ENCODE data around the gene TRIM7. TPM values are rescaled to one million over a fixed set of nuclear protein-coding genes. Genes with fewer than 3 reads are reported as not detected.
A peak's percentile ranks its signal among the peaks of the same experiment; 100 is the strongest.

Gene TRIM7
- total and polyA plus RNA-seq, 2 of the 4 experiments (the other 2 are of a cell fraction) = 0.54 to 1.0 TPM

- Histone ChIP-seq H3K36me3 (ENCODE audit: control insufficient read depth, insufficient read depth, low read length) (peaks cover 44% of the 10 kb centered on the region), H2AK9ac (replicated peaks; ENCODE audit: low read depth, low read length, poor library complexity) (peak overlapping the region; percentile 99), H4K20me1 (ENCODE audit: insufficient read depth, low read length) (peaks cover 61% of the 10 kb centered on the region), H3K9ac (ENCODE audit: low read depth, low read length) (peak overlapping the region; percentile 91), H2BK120ac (ENCODE audit: low read depth, low read length) (0 out of 2 replicates have a peak overlapping the region, but pooled peaks have one; percentile 24), H3K23ac (ENCODE audit: low read depth, low read length) (peak overlapping the region; percentile 49), H2AFZ (replicated peaks; ENCODE audit: low read length, poor library complexity) (peak overlapping the region; percentile 90), H3K27me3 (ENCODE audit: control insufficient read depth, insufficient read depth, low read length) (no peaks in the 10 kb centered on the region), H3K4me3 (ENCODE audit: insufficient read depth, low read depth, low read length) (peak overlapping the region; percentile 85), H2BK15ac (ENCODE audit: low read depth, low read length) (no peak overlapping the region), H4K5ac (ENCODE audit: low read depth, low read length) (peak overlapping the region; percentile 58), H3K4me1 (ENCODE audit: control insufficient read depth, insufficient read depth, low read length) (peaks cover 15% of the 10 kb centered on the region), H3K79me1 (ENCODE audit: low read depth in 1 of 2, low read length in 2 of 2) (peaks cover 19 to 55% of the 10 kb centered on the region in 2 experiments), H3K14ac (replicated peaks; ENCODE audit: low read depth, low read length) (peak overlapping the region; percentile 80), H2BK5ac (ENCODE audit: low read depth, low read length, poor library complexity, severe bottlenecking) (peak overlapping the region; percentile 89), H4K91ac (ENCODE audit: insufficient read depth, low read depth, low read length) (peak overlapping the region; percentile 80), H3K4me2 (ENCODE audit: low read depth, low read length) (peak overlapping the region; percentile 99), H3K9me3 (ENCODE audit: control insufficient read depth, insufficient read depth, low read length) (no peaks in the 10 kb centered on the region), H3K4ac (ENCODE audit: low read depth, low read length) (peak overlapping the region; percentile 92), H3K56ac (ENCODE audit: extremely low read depth, insufficient read depth, low read length) (peak overlapping the region; percentile 80), H3K18ac (ENCODE audit: low read depth, low read length) (peak overlapping the region; percentile 30; the same call in 1 of the 2 replicates), H2BK20ac (ENCODE audit: low read depth, low read length) (no peak overlapping the region), H3K9me1 (ENCODE audit: insufficient read depth, low read length) (peaks cover 26% of the 10 kb centered on the region), H4K8ac (ENCODE audit: low read depth in 2 of 2, low read length in 2 of 2) (peak overlapping the region; percentile 80 to 89), H2AK5ac (ENCODE audit: low read depth, low read length) (peak overlapping the region; percentile 93), H3K27ac (ENCODE audit: insufficient read depth, low read length) (peak overlapping the region; percentile 88)
- BruUV-seq (replicated peaks) = no TSS peak
- dilution Hi-C loops (cut with HindIII; ENCODE audit: low sequenced_read_pairs, unreplicated experiment) = no loop called here
- ATAC-seq (ENCODE audit: low read depth) (no peak), DNase-seq (no peak)
- no peak for TF ChIP-seq RCOR1 (IDR thresholded peaks at IDR 0.05; ENCODE audit: insufficient replicate concordance, low read length)
- TF ChIP-seq MAFK (IDR thresholded peaks at IDR 0.05; ENCODE audit: low read depth, low read length) = no peak
- no peak; the same call in 1 of the 2 replicates for TF ChIP-seq CHD1 (IDR thresholded peaks at IDR 0.05; ENCODE audit: low read depth, low read length)
- no peak for TF ChIP-seq ELK1 (IDR thresholded peaks at IDR 0.05; ENCODE audit: borderline replicate concordance, low read depth, low read length)
- TF ChIP-seq CEBPB (IDR thresholded peaks at IDR 0.05; ENCODE audit: low read depth, low read length) = no peak
- TF ChIP-seq BHLHE40 (IDR thresholded peaks at IDR 0.05; ENCODE audit: low read depth, low read length) = no peak
- no peak for TF ChIP-seq RFX5 (IDR thresholded peaks at IDR 0.05; ENCODE audit: low read depth, low read length)
- TF ChIP-seq FOS (IDR thresholded peaks at IDR 0.05; ENCODE audit: low read depth, low read length) = no peak
- no peak for TF ChIP-seq RAD21 (IDR thresholded peaks at IDR 0.05; ENCODE audit: low read length)
- TF ChIP-seq POLR2A (IDR thresholded peaks at IDR 0.05; ENCODE audit: low read depth, low read length) = no peak
- TF ChIP-seq MXI1 (IDR thresholded peaks at IDR 0.05; ENCODE audit: borderline replicate concordance, low read depth, low read length) = no peak
- no peak for TF ChIP-seq USF2 (IDR thresholded peaks at IDR 0.05; ENCODE audit: low read depth, low read length)
- no peak for TF ChIP-seq CTCF (conservative IDR thresholded peaks at IDR 0.05; ENCODE audit: low read depth, low read length)
- no peak for TF ChIP-seq NFE2L2 (IDR thresholded peaks at IDR 0.05; ENCODE audit: low read depth, low read length)
- TF ChIP-seq SMC3 (IDR thresholded peaks at IDR 0.05; ENCODE audit: low read depth, low read length) = no peak
- ChIA-PET POLR2A (ENCODE audit: unreplicated experiment) (no interaction called here), CTCF (interaction anchor here (1.6 kb wide), 1 partner anchor 18 kb away, joined by 5 read pairs; the partner anchor contains the start of gene TRIM52)
- intact Hi-C loops (cut with micrococcal nuclease) = loop anchor here (1.0 kb wide), 1 partner anchor 36 kb away; no protein-coding TSS in a partner anchor
- in situ Hi-C loops (cut with MboI; ENCODE audit: low sequenced_read_pairs) = no loop called here
- WGBS, 2 experiments (ENCODE audit: extremely low coverage in 2 of 2, insufficient read length in 1 of 2) = 5% methylated on average over 4 of the region's 25 CpGs; no CpG with 5 or more reads in 1 of the 2 experiments
These were observed 38.1 kb upstream of the TRIM7 start for GRCh38 chr5:181243018-181243563.

Data from IMR-90 (cell line).